ENCODE results near the gene EYA2. TPM values are rescaled to one million over a fixed set of nuclear protein-coding genes. Genes with fewer than 3 reads are reported as not detected.

EYA2 gene
- total and polyA plus RNA-seq, 11 donors: 0.30 to 4.2 (median 0.70) TPM

GRCh38 chr20:47099825-47100441 lies 205.3 kb downstream of the EYA2 start:
- peak in 3 of 4 donors; percentile 24 to 59 (median 58) for ATAC-seq
- no peaks in the 10 kb centered on the region for H3K36me3 ChIP-seq
- H3K27me3 ChIP-seq: peaks cover 0 to 4% (median 0%) of the 10 kb centered on the region in 9 donors
- H3K27ac ChIP-seq: peak overlapping the region in 1 of 12 donors; percentile 23
- WGBS, 4 donors: 45 to 55% (median 53%) methylated on average over 6 of the region's 6 CpGs
- intact Hi-C loops (cut with DNase I): no loop called here
- peaks cover 0 to 32% (median 13%) of the 10 kb centered on the region in 12 donors for H3K9me3 ChIP-seq
- no peak for TF ChIP-seq CTCF (IDR thresholded peaks at IDR 0.05)
- no peak for TF ChIP-seq POLR2A (IDR thresholded peaks at IDR 0.05)
- DNase-seq: peak in 2 of 5 donors; percentile 47 to 58
- H3K4me1 ChIP-seq: peaks cover 0 to 25% (median 7%) of the 10 kb centered on the region in 12 donors
- no peak overlapping the region for H3K4me3 ChIP-seq

GRCh38 chr20:47102629-47103028 lies 208.0 kb downstream of the EYA2 start:
- no peaks in the 10 kb centered on the region for H3K36me3 ChIP-seq
- DNase-seq: peak in 4 of 5 donors; percentile 29 to 51 (median 47)
- peaks cover 0 to 24% (median 7%) of the 10 kb centered on the region in 12 donors for H3K4me1 ChIP-seq
- H3K27ac ChIP-seq: peak overlapping the region in 5 of 12 donors; percentile 1 to 57 (median 36)
- no peak overlapping the region for H3K4me3 ChIP-seq
- peaks cover 0 to 17% (median 0%) of the 10 kb centered on the region in 12 donors for H3K9me3 ChIP-seq
- H3K27me3 ChIP-seq: peaks cover 0 to 4% (median 0%) of the 10 kb centered on the region in 9 donors
- peak; percentile 63 to 93 (median 83) for ATAC-seq
- no peak for TF ChIP-seq CTCF (IDR thresholded peaks at IDR 0.05)
- TF ChIP-seq POLR2A (IDR thresholded peaks at IDR 0.05): no peak
- intact Hi-C loops (cut with DNase I): no loop called here
- 31 to 43% (median 32%) methylated on average over 2 of the region's 2 CpGs for WGBS, 4 donors

- intact Hi-C loops (cut with DNase I): no loop called here
- Histone ChIP-seq H3K9me3 (peaks cover 0 to 31% (median 10%) of the 10 kb centered on the region in 12 donors), H3K4me3 (no peak overlapping the region), H3K4me1 (peaks cover 0 to 10% (median 6%) of the 10 kb centered on the region in 12 donors), H3K36me3 (no peaks in the 10 kb centered on the region), H3K27me3 (no peaks in the 10 kb centered on the region), H3K27ac (no peak overlapping the region)
- no peak for DNase-seq
- WGBS, 4 donors: 70 to 88% (median 81%) methylated on average over 7 of the region's 7 CpGs
- no peak for ATAC-seq
- TF ChIP-seq POLR2A (IDR thresholded peaks at IDR 0.05) (no peak), CTCF (IDR thresholded peaks at IDR 0.05) (no peak)
Measured at GRCh38 chr20:47106786-47107185, 212.1 kb downstream of the EYA2 start.

- no peak overlapping the region for H3K27ac ChIP-seq
- no peaks in the 10 kb centered on the region for H3K4me1 ChIP-seq
- TF ChIP-seq CTCF (IDR thresholded peaks at IDR 0.05) (no peak), POLR2A (IDR thresholded peaks at IDR 0.05) (no peak)
- H3K9me3 ChIP-seq: peaks cover 0 to 17% (median 9%) of the 10 kb centered on the region in 12 donors
- H3K4me3 ChIP-seq: no peak overlapping the region
- intact Hi-C loops (cut with DNase I): no loop called here
- 75 to 89% (median 79%) methylated on average over 3 of the region's 3 CpGs for whole genome bisulfite sequencing, 4 donors
- DNase-seq (no peak), ATAC-seq (no peak)
- no peaks in the 10 kb centered on the region for H3K27me3 ChIP-seq
- H3K36me3 ChIP-seq: no peaks in the 10 kb centered on the region
Measured at GRCh38 chr20:47108994-47109393, 214.4 kb downstream of the EYA2 start.

Data from heart left ventricle (tissue), 16 donors.